ENCODE results near the gene CXXC5. TPM values are rescaled to one million over a fixed set of nuclear protein-coding genes. Genes with fewer than 3 reads are reported as not detected.

Gene CXXC5
- total RNA-seq, 1 donor from 2014 or later = 151 TPM

DNA sequence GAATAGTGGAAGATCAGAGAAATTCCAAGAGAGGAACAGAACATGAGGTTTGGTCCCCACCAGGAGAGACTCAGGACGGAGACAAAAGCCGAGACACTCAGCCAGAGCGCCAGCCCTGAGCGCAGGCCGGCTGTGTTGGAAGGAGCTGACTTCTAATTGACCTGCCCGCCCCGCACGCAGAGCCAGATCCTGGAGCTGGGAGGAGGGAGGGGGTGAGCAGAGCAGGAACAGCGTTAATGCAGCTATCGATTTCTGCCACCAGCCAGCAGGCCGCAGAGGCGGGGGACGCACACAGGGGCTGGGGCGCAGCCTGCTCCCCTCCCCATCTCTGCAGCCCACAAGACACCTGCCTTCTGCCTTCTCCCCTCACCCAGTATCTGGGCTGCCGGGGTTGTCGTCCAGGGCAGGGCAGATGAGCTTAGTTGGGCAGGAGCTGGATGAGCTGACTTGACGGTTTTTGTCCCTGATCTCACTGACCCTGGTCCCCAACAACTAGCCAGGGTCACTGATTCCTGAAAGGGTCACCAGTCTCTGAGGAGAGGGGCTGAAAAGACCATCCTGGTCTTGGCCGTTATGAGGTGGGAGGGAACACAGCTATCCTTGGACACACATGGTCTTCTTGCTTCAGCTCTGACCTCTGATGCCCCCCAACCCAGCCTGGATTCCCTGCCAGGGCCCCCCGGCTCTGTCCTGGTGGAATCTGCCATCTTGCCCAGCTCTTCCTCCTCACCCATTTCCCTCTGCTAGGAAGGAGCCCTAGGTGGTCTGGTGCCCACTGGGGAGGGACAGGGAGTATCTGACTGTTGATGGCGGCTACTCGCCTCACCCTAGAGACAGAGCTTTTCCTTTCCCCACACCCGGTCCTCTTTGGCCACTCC is 29.8 kb downstream of the CXXC5 start:
- Histone ChIP-seq H3K4me1 (ENCODE audit: insufficient read depth, low read length) (peaks cover 51% of the 10 kb centered on the region), H2AFZ (ENCODE audit: low read depth, low read length) (no peak overlapping the region), H3K4me3 (ENCODE audit: insufficient read depth, low read depth, low read length) (no peak overlapping the region), H3K9ac (ENCODE audit: low read length) (peak overlapping the region; percentile 14), H3K27ac (ENCODE audit: low read depth, low read length) (no peak overlapping the region), H3K9me3 (ENCODE audit: insufficient read depth, low read depth, low read length) (no peaks in the 10 kb centered on the region), H3K79me2 (ENCODE audit: insufficient read depth, low read length) (peaks cover 93% of the 10 kb centered on the region), H3K27me3 (ENCODE audit: insufficient read depth, low read length) (no peaks in the 10 kb centered on the region), H3K4me2 (ENCODE audit: low read length) (peak overlapping the region; percentile 17), H4K20me1 (ENCODE audit: insufficient read depth, low read length) (peaks cover 80% of the 10 kb centered on the region), H3K36me3 (ENCODE audit: insufficient read depth, low read length) (no peaks in the 10 kb centered on the region)
- Mint-ChIP-seq H3K36me3 (ENCODE audit: low read depth, unreplicated experiment) (peaks cover 14% of the 10 kb centered on the region), H3K4me3 (ENCODE audit: unreplicated experiment) (peak overlapping the region; percentile 57), H3K9me3 (ENCODE audit: unreplicated experiment) (no peaks in the 10 kb centered on the region), H3K27me3 (ENCODE audit: low read depth, unreplicated experiment) (no peaks in the 10 kb centered on the region), H3K27ac (ENCODE audit: unreplicated experiment) (peak overlapping the region; percentile 62), H3K4me1 (ENCODE audit: low read depth, unreplicated experiment) (peaks cover 43% of the 10 kb centered on the region)
- no peak for TF ChIP-seq EZH2 (IDR thresholded peaks at IDR 0.05; ENCODE audit: insufficient read depth, low read length)
- TF ChIP-seq, protein P1, sequence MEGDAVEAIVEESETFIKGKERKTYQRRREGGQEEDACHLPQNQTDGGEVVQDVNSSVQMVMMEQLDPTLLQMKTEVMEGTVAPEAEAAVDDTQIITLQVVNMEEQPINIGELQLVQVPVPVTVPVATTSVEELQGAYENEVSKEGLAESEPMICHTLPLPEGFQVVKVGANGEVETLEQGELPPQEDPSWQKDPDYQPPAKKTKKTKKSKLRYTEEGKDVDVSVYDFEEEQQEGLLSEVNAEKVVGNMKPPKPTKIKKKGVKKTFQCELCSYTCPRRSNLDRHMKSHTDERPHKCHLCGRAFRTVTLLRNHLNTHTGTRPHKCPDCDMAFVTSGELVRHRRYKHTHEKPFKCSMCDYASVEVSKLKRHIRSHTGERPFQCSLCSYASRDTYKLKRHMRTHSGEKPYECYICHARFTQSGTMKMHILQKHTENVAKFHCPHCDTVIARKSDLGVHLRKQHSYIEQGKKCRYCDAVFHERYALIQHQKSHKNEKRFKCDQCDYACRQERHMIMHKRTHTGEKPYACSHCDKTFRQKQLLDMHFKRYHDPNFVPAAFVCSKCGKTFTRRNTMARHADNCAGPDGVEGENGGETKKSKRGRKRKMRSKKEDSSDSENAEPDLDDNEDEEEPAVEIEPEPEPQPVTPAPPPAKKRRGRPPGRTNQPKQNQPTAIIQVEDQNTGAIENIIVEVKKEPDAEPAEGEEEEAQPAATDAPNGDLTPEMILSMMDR (IDR thresholded peaks at IDR 0.05; ENCODE audit: insufficient read depth, low read depth, low read length) = no peak
- DNase-seq (ENCODE audit: low read depth) (no peak), FAIRE-seq (no peak)

- peaks cover 75% of the 10 kb centered on the region for H4K20me1 ChIP-seq (ENCODE audit: insufficient read depth, low read length)
- peaks cover 2% of the 10 kb centered on the region for H3K36me3 ChIP-seq (ENCODE audit: insufficient read depth, low read length)
- DNase-seq (ENCODE audit: low read depth) (peak; percentile 67), FAIRE-seq (no peak)
- Mint-ChIP-seq H3K9me3 (ENCODE audit: unreplicated experiment) (no peaks in the 10 kb centered on the region), H3K4me3 (ENCODE audit: unreplicated experiment) (no peak overlapping the region), H3K27me3 (ENCODE audit: low read depth, unreplicated experiment) (no peaks in the 10 kb centered on the region), H3K4me1 (ENCODE audit: low read depth, unreplicated experiment) (peaks cover 42% of the 10 kb centered on the region), H3K36me3 (ENCODE audit: low read depth, unreplicated experiment) (peaks cover 15% of the 10 kb centered on the region), H3K27ac (ENCODE audit: unreplicated experiment) (peak overlapping the region; percentile 87)
- peak overlapping the region; percentile 33 for H3K9ac ChIP-seq (ENCODE audit: low read length)
- no peaks in the 10 kb centered on the region for H3K27me3 ChIP-seq (ENCODE audit: insufficient read depth, low read length)
- TF ChIP-seq EZH2 (IDR thresholded peaks at IDR 0.05; ENCODE audit: insufficient read depth, low read length) = no peak
- TF ChIP-seq, protein P1 (IDR thresholded peaks at IDR 0.05; ENCODE audit: insufficient read depth, low read depth, low read length) = no peak
- peaks cover 84% of the 10 kb centered on the region for H3K79me2 ChIP-seq (ENCODE audit: insufficient read depth, low read length)
- H3K9me3 ChIP-seq (ENCODE audit: insufficient read depth, low read depth, low read length) = no peaks in the 10 kb centered on the region
- no peak overlapping the region for H2AFZ ChIP-seq (ENCODE audit: low read depth, low read length)
- H3K4me3 ChIP-seq (ENCODE audit: insufficient read depth, low read depth, low read length) = no peak overlapping the region
- peak overlapping the region; percentile 15 for H3K4me2 ChIP-seq (ENCODE audit: low read length)
- peaks cover 54% of the 10 kb centered on the region for H3K4me1 ChIP-seq (ENCODE audit: insufficient read depth, low read length)
- no peak overlapping the region for H3K27ac ChIP-seq (ENCODE audit: low read depth, low read length)
Measured at GRCh38 chr5:139678751-139679750, 30.9 kb downstream of the CXXC5 start.
